GM12872 (cell line): ENCODE measurements around the gene ZNF580.

Experiments used
- TF ChIP-seq, protein P1 (sequence below): IDR thresholded peaks from 3 replicates; pipeline ENCODE4 v1.5.1; 2011; ENCODE audit warnings: low read depth, mild to moderate bottlenecking, low read length, moderate library complexity; ENCODE audit not compliant: insufficient read depth

Gene ZNF580

DNA sequence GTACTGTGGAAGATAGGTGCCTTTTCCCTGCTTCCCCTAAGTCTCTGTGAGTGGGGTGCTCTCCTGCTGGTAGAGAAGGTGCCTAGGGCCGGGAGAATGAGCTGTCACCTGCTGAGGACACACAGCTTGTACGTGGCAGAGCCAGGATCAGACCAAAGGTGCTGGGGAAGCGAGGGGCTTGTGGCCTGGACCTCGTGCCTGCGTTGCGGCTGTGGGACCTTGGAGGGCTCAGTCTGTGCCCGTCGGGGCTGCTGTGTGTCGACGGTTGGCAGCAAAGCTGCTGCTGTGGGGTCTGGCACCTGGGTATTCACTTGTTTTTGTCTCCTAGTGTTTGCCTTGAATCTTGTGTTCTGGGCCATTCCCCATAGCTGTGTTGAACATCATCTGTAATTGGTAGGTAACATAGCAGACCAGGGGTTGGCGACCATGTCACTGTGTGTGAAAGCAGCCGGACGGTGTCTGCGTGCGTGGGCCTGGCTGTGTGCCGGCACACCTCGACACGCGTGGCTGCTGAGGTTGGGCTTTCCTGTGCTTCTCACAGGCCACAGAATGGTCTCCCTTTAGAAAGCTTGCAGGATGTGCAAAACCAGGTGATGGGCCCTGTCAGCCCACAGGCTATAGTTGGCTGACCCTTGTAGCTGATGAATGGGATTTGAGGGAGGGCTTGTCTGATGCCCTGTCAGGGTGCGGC is 23.2 kb downstream of the ZNF580 start:
- TF ChIP-seq, protein P1, sequence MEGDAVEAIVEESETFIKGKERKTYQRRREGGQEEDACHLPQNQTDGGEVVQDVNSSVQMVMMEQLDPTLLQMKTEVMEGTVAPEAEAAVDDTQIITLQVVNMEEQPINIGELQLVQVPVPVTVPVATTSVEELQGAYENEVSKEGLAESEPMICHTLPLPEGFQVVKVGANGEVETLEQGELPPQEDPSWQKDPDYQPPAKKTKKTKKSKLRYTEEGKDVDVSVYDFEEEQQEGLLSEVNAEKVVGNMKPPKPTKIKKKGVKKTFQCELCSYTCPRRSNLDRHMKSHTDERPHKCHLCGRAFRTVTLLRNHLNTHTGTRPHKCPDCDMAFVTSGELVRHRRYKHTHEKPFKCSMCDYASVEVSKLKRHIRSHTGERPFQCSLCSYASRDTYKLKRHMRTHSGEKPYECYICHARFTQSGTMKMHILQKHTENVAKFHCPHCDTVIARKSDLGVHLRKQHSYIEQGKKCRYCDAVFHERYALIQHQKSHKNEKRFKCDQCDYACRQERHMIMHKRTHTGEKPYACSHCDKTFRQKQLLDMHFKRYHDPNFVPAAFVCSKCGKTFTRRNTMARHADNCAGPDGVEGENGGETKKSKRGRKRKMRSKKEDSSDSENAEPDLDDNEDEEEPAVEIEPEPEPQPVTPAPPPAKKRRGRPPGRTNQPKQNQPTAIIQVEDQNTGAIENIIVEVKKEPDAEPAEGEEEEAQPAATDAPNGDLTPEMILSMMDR = no peak

DNA sequence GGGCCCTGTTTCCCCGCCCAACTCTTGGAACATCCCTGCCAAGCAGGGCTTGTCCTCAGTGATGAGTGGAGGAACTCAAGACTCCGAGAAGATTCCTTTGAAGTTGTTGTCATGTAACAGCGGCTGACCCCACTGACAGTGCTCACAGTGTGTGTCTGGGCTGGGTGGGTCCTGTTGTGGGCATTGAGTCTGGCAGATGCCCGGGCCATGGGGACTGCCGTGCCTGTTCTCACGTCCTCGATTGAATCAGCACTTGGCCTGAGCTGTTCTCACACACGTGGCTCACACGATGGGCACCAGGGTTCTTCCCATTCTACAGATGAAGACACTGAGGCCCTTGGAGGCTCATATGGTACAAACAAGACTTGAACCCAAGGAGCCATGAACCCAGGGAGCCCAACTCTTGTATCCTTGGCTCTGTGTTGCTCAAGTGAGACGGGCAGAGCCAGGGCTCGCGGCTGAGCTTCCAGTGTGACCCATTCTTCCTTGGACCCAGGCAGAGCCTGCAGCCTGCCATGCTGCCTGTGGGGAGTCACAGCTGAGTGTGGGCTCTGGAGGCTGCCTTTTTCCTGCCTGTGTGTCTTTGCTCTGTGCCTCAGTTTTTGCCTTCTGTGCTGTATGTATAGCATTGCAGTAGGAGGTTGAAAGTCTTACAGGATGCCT is 25.7 kb downstream of the ZNF580 start:
- TF ChIP-seq, protein P1 = no peak

DNA sequence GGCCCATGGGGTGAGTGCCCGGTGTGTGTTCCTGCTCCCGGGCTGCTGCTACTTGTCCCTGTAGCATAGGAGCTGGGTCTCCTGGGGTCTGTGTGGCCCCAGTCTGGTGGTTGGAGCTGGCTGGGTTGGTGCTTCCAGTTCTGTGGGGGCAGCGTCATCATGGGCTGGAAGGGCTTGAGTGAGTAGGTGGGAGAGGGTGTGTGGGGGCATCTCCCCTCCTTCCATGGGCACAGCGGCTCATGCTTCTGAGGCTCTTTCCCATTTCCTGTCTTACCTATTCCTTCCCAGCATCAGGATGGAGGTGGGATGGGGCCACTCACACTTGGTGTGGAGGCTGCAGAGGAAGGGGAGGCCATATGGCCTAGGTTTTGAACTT is 26.2 kb downstream of the ZNF580 start:
- TF ChIP-seq, protein P1 = no peak

GRCh38 chr19:55667511-55667910 is 26.7 kb downstream of the ZNF580 start:
- TF ChIP-seq, protein P1 = no peak

DNA sequence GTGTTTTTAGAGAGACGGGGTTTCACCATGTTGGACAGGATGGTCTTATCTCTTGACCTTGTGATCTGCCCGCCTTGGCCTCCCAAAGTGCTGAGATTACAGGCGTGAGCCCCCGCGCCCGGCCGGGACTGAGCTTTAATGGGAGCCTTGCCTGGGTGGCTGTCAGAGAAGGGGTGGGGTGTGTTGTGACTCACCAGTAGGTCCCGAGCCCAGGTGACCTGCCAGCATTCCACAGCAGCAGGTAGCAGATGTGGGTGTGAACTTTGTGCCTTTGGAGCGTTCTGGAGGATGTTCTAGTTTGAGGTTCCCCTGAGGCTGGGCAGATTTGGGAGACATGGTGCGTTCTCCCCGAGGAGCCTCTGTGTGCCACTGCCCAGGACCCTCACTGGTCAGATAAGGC is 27.2 kb downstream of the ZNF580 start:
- TF ChIP-seq, protein P1 = no peak

DNA sequence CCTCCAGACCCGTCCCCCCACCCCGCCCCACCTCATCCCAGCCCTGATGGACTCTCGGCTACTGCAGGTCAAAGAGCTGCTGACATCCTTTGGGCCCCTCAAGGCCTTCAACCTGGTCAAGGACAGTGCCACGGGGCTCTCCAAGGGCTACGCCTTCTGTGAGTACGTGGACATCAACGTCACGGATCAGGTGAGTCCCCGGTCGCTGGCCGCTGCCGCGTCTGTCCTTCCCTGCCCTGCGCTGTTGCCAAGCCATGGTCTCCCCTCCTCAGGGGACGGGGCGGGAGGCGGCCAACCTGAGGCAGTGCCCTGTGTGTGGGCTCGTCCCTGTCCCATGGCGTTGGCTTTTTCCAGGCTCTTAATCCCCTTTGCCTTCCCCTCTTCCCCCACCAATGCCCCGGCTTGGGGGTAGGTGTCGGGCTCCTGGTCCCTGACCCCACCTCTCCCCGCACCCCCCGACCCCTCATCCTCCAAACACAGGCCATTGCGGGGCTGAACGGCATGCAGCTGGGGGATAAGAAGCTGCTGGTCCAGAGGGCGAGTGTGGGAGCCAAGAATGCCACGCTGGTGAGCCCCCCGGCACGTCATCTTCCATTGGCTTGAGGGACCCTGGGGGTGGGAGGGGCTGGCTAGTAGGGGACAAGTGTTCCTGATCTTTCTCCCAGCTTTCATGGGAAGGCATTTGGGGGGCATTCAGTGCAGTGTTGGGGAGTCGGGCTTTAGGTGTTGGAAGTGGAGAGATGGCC is 28.0 kb downstream of the ZNF580 start:
- TF ChIP-seq, protein P1 = no peak
